GM19467 (cell line): ENCODE results near the gene EYS.
"Not testable (repeated sequence)": the region's sequence is repeated elsewhere in the genome, so short reads cannot be mapped to it uniquely, and the experiment has no call there.

Experiments used
- ATAC-seq: cut with Tn5 transposase; IDR thresholded peaks from one replicate; pipeline ENCODE4 v1.9.1; 2021; ENCODE audit warnings: mild to moderate bottlenecking, moderate library complexity; ENCODE audit not compliant: unreplicated experiment

Gene EYS

GRCh38 chr6:64507661-64508060 is 1199.4 kb downstream of the EYS start:
- no peak for ATAC-seq

- ATAC-seq: no peak
These were observed 1201.7 kb downstream of the EYS start for GRCh38 chr6:64505312-64505711.

- no peak for ATAC-seq
These were observed 1202.5 kb downstream of the EYS start for GRCh38 chr6:64504503-64504902.

- no peak for ATAC-seq
These were observed 1204.2 kb downstream of the EYS start for GRCh38 chr6:64502801-64503200.

- no peak for ATAC-seq
These were observed 1209.4 kb downstream of the EYS start for GRCh38 chr6:64497634-64498033.

- ATAC-seq: no peak
These were observed 1217.3 kb downstream of the EYS start for GRCh38 chr6:64489763-64490162.

GRCh38 chr6:64486578-64487351 is 1220.3 kb downstream of the EYS start:
- no peak for ATAC-seq

- ATAC-seq: no peak
These were observed 1223.0 kb downstream of the EYS start for GRCh38 chr6:64483956-64484499.

- ATAC-seq: no peak
These were observed 1224.4 kb downstream of the EYS start for GRCh38 chr6:64482631-64483030.

GRCh38 chr6:64479134-64479533 is 1227.9 kb downstream of the EYS start:
- ATAC-seq: no peak

GRCh38 chr6:64477391-64477790 is 1229.6 kb downstream of the EYS start:
- no peak for ATAC-seq

GRCh38 chr6:64476935-64477334 is 1230.1 kb downstream of the EYS start:
- no peak for ATAC-seq

- not testable (repeated sequence) for ATAC-seq
These were observed 1237.6 kb downstream of the EYS start for GRCh38 chr6:64469405-64469804.

- ATAC-seq: no peak
These were observed 1239.4 kb downstream of the EYS start for GRCh38 chr6:64467656-64468055.

GRCh38 chr6:64459411-64459944 is 1247.5 kb downstream of the EYS start:
- ATAC-seq: no peak

- ATAC-seq: not testable (repeated sequence)
These were observed 1258.9 kb downstream of the EYS start for GRCh38 chr6:64448101-64448500.

GRCh38 chr6:64445038-64445437 is 1262.0 kb downstream of the EYS start:
- no peak for ATAC-seq

- no peak for ATAC-seq
These were observed 1267.8 kb downstream of the EYS start for GRCh38 chr6:64439274-64439673.

GRCh38 chr6:64437996-64438395 is 1269.0 kb downstream of the EYS start:
- ATAC-seq: no peak

GRCh38 chr6:64429926-64430325 is 1277.1 kb downstream of the EYS start:
- no peak for ATAC-seq

- no peak for ATAC-seq
These were observed 1278.8 kb downstream of the EYS start for GRCh38 chr6:64428186-64428585.

GRCh38 chr6:64415926-64416325 is 1291.1 kb downstream of the EYS start:
- ATAC-seq: no peak
